Breast epithelium (tissue), 4 donors: ENCODE results near the gene ANKMY2. TPM values are rescaled to one million over a fixed set of nuclear protein-coding genes. Genes with fewer than 3 reads are reported as not detected.
A peak's percentile ranks its signal among the peaks of the same experiment; 100 is the strongest.
"Not testable (repeated sequence)": the region's sequence is repeated elsewhere in the genome, so short reads cannot be mapped to it uniquely, and the experiment has no call there.

Experiments used
- DNase-seq, 2 donors: peaks; one replicate each; pipeline ENCODE4 v3.0.0-alpha.2; 2019; ENCODE audit warnings: low spot score in 2 of 2
- H3K27ac ChIP-seq, 2 donors: fragments of 200-600 bp; sonication (generic) in 1 of 2; one replicate each; pipeline ENCODE4 v1.5.1; 2016 to 2019; ENCODE audit warnings: mild to moderate bottlenecking in 1 of 2
- H3K27me3 ChIP-seq, 2 donors: fragments of 200-600 bp; sonication (generic) in 1 of 2; one replicate each; pipeline versions ENCODE4 v1.5.1 to v1.6.0; 2017 to 2019; ENCODE audit warnings: control low read depth in 1 of 2, mild to moderate bottlenecking in 1 of 2
- H3K36me3 ChIP-seq: fragments of 200-600 bp; one replicate; pipeline ENCODE4 v1.5.1; 2019
- H3K4me1 ChIP-seq, 2 donors: fragments of 200-600 bp; sonication (generic); one replicate each; pipeline ENCODE4 v1.5.1; 2016 to 2019; ENCODE audit warnings: control low read depth in 1 of 2
- H3K4me3 ChIP-seq, 3 donors: fragments of 200-600 bp; sonication (generic); 1 replicate in 2 of 3; 2 replicates in 1 of 3; pipeline ENCODE4 v1.5.1; 2016 to 2019; ENCODE audit warnings: mild to moderate bottlenecking in 3 of 3, moderate library complexity in 2 of 3
- H3K9me3 ChIP-seq, 2 donors: fragments of 200-600 bp; sonication (generic) in 1 of 2; one replicate each; pipeline ENCODE4 v1.5.1; 2016 to 2019; ENCODE audit warnings: control low read depth in 1 of 2
- POLR2A ChIP-seq: fragments of 450-650 bp; IDR thresholded peaks from one replicate; pipeline ENCODE4 v1.6.1; 2016; ENCODE audit warnings: antibody characterized with exemption, mild to moderate bottlenecking, moderate library complexity
- POLR2AphosphoS5 ChIP-seq, 3 donors: sonication (generic); formaldehyde crosslinking; IDR thresholded peaks; one replicate each; pipeline ENCODE4 v1.6.1; 2017; ENCODE audit warnings: antibody characterized with exemption in 3 of 3
- intact Hi-C: fragments of 100-400 bp; cut with DNase I; formaldehyde crosslinking; loops from one replicate; pipeline ENCODE4 v1.15.1; 2023; ENCODE audit warnings: low total_unique reads
- total RNA-seq, 3 donors: library from RNA; depleted of rRNA; stranded (reverse); fragments of >200 nt; gene quantifications; one replicate each; pipeline ENCODE4 v1.1.0, GENCODE V29; 2016
- TF ChIP-seq, protein P1 (sequence below), 3 donors: fragments of 450-650 bp; IDR thresholded peaks; one replicate each; pipeline ENCODE4 v1.5.1; 2016 to 2017; ENCODE audit warnings: antibody characterized with exemption in 3 of 3, mild to moderate bottlenecking in 3 of 3, moderate library complexity in 3 of 3

The ANKMY2 gene
- total RNA-seq, 3 donors from 2014 or later = 14.9 to 24.4 (median 18.4) TPM

DNA sequence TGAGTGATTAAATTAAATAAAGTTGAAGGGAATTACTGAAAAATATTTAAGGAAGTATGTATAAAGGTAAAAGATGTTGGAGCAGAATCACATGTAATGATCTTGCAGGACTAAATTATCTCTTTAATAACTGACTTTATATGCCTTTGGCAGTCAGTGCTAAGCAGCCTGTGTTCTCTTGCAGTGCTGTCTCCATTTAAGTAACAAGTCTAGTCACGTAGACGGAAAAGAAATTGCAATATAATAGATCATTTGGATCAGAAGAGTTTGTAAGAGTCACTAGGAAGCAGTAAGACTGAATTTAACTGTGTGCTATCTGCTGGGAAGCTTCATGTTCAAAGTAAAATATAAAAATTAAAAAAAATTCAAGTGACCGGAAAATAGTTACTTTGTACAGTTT is 21.8 kb upstream of the ANKMY2 start:
- intact Hi-C loops = no loop called here
- TF ChIP-seq POLR2AphosphoS5 (IDR thresholded peaks at IDR 0.05) (no peak), POLR2A (no peak)
- TF ChIP-seq, protein P1, sequence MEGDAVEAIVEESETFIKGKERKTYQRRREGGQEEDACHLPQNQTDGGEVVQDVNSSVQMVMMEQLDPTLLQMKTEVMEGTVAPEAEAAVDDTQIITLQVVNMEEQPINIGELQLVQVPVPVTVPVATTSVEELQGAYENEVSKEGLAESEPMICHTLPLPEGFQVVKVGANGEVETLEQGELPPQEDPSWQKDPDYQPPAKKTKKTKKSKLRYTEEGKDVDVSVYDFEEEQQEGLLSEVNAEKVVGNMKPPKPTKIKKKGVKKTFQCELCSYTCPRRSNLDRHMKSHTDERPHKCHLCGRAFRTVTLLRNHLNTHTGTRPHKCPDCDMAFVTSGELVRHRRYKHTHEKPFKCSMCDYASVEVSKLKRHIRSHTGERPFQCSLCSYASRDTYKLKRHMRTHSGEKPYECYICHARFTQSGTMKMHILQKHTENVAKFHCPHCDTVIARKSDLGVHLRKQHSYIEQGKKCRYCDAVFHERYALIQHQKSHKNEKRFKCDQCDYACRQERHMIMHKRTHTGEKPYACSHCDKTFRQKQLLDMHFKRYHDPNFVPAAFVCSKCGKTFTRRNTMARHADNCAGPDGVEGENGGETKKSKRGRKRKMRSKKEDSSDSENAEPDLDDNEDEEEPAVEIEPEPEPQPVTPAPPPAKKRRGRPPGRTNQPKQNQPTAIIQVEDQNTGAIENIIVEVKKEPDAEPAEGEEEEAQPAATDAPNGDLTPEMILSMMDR (IDR thresholded peaks at IDR 0.05) = no peak
- peak overlapping the region; percentile 85 to 89 for H3K27ac ChIP-seq
- H3K4me1 ChIP-seq = no peaks in the 10 kb centered on the region
- DNase-seq = no peak
- H3K4me3 ChIP-seq = no peak overlapping the region
- H3K27me3 ChIP-seq = no peaks in the 10 kb centered on the region
- H3K36me3 ChIP-seq = no peaks in the 10 kb centered on the region
- H3K9me3 ChIP-seq = no peaks in the 10 kb centered on the region

DNA sequence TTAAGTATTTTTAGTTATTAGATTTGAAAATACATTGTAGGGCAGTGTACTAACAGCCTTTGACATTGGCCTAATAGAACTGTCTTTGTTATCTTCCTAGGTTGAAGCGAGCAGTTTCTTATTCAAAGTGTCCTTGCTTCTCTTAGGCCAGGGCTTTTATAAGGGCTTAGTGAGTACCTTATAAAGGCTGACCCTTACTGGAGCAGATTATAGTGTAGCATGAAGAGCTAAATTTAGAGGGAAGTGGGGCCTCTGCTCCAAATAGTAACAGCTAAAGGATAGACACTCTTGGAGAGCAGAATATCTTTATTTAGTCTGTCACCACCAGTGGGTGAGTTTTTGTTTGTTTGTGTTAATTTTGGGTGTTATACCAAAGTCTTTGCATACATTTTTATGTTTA is 16.4 kb upstream of the ANKMY2 start:
- TF ChIP-seq POLR2AphosphoS5 (IDR thresholded peaks at IDR 0.05) (no peak), POLR2A (no peak)
- TF ChIP-seq, protein P1 (IDR thresholded peaks at IDR 0.05) = no peak

DNA sequence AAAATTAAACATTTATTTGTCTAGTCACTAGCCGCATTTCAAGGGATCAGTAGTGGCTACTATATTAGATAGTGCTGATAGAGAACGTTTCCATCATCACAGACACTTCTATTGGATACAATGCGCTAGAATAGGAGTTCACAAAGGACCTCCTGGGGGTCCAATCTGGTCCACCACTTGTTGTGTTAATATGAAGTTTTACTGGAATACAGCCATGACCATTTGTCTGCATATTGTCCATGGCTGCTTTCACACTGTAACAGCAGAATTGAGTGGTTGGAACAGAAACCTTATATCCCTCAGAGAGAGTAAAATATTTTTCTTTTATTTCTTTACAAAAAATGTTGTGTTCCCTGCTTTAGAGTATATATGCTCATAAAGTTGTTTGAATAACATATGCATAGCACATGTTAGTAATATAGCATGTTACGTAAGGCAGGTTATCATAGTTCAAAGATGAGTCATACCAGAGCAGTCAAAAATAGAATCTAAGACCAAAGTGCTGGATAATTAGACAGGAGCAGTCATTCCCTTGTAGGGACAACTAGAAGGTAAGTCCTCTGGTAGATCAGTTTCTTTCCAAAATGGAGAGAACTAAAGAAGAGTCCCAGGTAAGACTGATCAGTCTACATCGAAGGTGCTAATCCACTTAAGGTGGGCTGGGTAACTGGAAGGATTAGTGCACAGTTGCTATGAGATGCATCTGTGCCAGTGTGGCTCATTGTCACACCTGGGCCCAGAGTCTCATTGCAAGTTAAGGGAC is 15.3 kb upstream of the ANKMY2 start:
- H3K36me3 ChIP-seq = no peaks in the 10 kb centered on the region
- H3K9me3 ChIP-seq = no peaks in the 10 kb centered on the region
- H3K4me3 ChIP-seq = no peak overlapping the region
- TF ChIP-seq POLR2A (no peak), POLR2AphosphoS5 (IDR thresholded peaks at IDR 0.05) (no peak)
- TF ChIP-seq, protein P1 (IDR thresholded peaks at IDR 0.05) = no peak
- no peaks in the 10 kb centered on the region for H3K27me3 ChIP-seq
- no peak overlapping the region for H3K27ac ChIP-seq
- H3K4me1 ChIP-seq = no peaks in the 10 kb centered on the region
- intact Hi-C loops = no loop called here
- DNase-seq = no peak

More for the DNA sequence above, 16.4 kb upstream of the ANKMY2 start:
- Histone ChIP-seq H3K27me3 (no peaks in the 10 kb centered on the region), H3K4me3 (no peak overlapping the region), H3K36me3 (no peaks in the 10 kb centered on the region), H3K27ac (no peak overlapping the region), H3K9me3 (no peaks in the 10 kb centered on the region), H3K4me1 (no peaks in the 10 kb centered on the region)
- DNase-seq = no peak
- intact Hi-C loops = no loop called here

DNA sequence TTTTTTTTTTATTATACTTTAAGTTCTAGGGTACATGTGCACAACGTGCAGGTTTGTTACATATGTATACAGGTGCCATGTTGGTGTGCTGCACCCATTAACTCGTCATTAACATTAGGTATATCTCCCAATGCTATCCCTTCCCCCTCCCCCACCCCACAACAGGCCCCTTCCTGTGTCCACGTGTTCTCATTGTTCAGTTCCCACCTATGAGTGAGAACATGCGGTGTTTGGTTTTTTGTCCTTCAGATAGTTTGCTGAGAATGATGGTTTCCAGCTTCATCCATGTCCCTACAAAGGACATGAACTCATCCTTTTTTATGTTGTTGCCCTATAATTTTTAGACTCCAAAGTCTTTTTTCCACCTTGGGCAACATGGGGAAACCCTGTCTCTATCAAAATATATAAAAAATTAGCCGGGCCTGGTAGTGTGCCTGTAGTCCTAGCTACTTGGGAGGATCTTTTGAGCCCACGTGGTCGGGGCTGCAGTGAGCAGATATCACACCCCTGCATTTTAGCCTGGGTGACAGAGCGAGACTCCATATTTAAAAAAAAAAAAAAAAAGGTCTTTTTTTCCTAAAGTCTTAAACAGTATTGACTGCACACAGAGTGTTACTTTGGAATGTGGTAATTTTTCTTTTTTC is 14.4 kb upstream of the ANKMY2 start:
- H3K4me1 ChIP-seq, DNase-seq, H3K27me3 ChIP-seq, H3K27ac ChIP-seq, H3K36me3 ChIP-seq, intact Hi-C loops, H3K4me3 ChIP-seq, H3K9me3 ChIP-seq: not testable (repeated sequence)

DNA sequence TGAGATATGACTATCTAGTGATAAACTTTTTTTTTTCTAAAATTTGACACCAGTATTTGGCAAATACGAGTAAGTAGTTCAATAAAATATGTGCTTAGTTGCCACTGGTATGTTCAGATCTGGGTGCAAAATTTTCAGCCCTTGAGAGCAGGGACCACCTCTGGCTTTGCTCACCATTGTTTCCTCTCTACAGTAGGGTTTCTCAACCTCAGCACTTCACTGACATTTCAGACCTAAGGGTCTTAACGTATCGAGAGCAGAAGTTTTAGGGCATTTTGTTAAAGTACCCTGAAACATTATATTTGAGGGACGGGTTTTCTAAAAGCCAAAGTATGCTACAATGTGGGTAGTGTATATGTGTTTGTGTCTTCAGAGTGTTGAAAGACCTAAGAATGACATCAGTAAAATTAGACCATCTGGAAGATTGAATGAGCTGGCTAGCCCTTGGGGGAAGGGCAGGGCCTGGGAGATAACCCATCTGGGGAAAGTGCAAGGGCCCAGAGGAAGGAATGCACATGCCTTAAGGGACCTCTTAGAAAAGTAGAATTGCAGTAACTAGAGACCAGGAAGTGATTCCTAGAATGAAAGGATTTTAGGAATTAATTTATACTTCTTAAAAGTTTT is 12.2 kb upstream of the ANKMY2 start:
- TF ChIP-seq POLR2AphosphoS5 (IDR thresholded peaks at IDR 0.05) (no peak), POLR2A (no peak)
- TF ChIP-seq, protein P1 (IDR thresholded peaks at IDR 0.05) = no peak
- H3K27me3 ChIP-seq = no peaks in the 10 kb centered on the region
- DNase-seq = no peak
- peaks cover 0 to 4% of the 10 kb centered on the region in 2 donors for H3K4me1 ChIP-seq
- H3K36me3 ChIP-seq = no peaks in the 10 kb centered on the region
- no peaks in the 10 kb centered on the region for H3K9me3 ChIP-seq
- intact Hi-C loops = no loop called here
- no peak overlapping the region for H3K27ac ChIP-seq
- H3K4me3 ChIP-seq = no peak overlapping the region
